RWPE1 (cell line): ENCODE measurements around the gene RASSF4.

ENCODE experiments used
- CTCF ChIA-PET: fragments of 350-600 bp; sonication (Branson Sonifier 250); formaldehyde crosslinking; extraction: SDS; loops from one replicate; lab custom pipeline; 2021; lab: Yijun Ruan, JAX
- POLR2A ChIA-PET: fragments of 400-600 bp; formaldehyde crosslinking; extraction: SDS; loops from one replicate; lab custom pipeline; 2020; ENCODE audit warnings: antibody characterized with exemption; ENCODE audit not compliant: low non-redundant PET; lab: Yijun Ruan, JAX
- DNase-seq: peaks from one replicate; pipeline ENCODE4 v3.0.0; 2012; ENCODE audit warnings: low spot score
- H3K27ac ChIP-seq: fragments of 450-650 bp; 2 replicates; pipeline ENCODE4 v1.5.1; 2017
- TF ChIP-seq, protein P1 (sequence below): fragments of 450-650 bp; conservative IDR thresholded peaks from 2 replicates; pipeline ENCODE4 v1.5.1; 2017; ENCODE audit warnings: low read depth, mild to moderate bottlenecking

Gene RASSF4

DNA sequence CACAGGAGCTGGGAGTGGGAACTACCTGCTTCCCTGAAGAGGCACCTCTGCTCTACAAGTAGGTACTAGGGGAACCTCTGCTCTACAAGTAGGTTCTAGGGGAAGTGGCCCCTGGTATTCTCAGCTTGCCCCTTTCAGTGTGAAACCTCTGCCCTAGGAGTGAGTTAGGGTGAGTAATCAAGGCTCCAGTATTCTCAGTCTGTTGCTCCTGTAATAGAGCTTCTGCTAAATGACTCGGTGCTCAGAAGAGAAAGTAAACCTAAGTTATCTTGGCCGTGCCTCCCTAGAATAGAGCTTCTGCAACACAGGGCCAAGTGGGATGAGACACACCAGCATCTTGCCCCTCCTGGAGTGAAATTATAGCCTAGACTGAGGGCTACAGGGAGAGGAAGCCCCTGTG is 13.4 kb upstream of the RASSF4 start:
- POLR2A ChIA-PET = no interaction called here

DNA sequence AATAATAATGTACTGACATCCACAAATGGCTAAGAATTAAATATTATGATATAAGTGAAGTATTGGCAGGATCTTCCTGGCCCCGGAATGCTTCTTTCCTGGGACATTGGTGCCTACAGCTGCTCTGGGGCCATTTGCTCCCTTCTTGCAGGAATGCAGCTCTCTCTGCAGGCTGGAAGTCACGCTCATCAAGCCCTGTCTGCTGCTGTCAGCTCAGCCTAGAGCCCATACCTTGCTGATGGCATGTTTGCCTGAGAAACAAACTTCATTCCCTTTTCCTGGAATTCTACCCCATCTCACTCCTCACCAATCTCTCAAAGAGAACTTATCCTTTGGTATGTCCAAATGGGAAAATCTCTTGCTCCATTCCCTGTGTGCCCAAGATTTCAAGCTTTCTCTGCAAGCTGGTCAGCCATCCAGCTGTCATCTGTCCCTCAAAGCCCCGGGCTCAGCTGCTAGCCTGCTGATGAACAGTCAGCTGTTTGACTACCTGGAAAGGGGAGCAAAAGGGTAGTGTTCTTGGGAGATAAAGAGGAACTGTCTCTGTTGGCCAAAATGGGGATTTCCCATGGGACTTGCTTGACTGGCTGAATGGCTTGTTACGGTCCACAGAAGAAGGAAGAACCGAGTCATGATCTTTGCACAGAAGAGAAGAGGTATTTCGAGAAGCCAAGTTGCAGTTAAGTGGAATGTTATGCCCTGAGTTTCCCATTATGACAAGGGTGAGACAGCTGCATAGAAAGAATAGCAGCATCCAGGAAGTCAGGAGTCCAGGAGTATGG is 12.0 kb upstream of the RASSF4 start:
- no peak for DNase-seq

More for the DNA sequence above, 13.4 kb upstream of the RASSF4 start:
- CTCF ChIA-PET = interaction anchor here (0.8 to 1.0 kb wide), 2 partner anchors 13 to 636 kb away, joined by 3 read pairs; no protein-coding TSS in a partner anchor
- H3K27ac ChIP-seq = no peak overlapping the region
- TF ChIP-seq, protein P1, sequence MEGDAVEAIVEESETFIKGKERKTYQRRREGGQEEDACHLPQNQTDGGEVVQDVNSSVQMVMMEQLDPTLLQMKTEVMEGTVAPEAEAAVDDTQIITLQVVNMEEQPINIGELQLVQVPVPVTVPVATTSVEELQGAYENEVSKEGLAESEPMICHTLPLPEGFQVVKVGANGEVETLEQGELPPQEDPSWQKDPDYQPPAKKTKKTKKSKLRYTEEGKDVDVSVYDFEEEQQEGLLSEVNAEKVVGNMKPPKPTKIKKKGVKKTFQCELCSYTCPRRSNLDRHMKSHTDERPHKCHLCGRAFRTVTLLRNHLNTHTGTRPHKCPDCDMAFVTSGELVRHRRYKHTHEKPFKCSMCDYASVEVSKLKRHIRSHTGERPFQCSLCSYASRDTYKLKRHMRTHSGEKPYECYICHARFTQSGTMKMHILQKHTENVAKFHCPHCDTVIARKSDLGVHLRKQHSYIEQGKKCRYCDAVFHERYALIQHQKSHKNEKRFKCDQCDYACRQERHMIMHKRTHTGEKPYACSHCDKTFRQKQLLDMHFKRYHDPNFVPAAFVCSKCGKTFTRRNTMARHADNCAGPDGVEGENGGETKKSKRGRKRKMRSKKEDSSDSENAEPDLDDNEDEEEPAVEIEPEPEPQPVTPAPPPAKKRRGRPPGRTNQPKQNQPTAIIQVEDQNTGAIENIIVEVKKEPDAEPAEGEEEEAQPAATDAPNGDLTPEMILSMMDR = no peak
- DNase-seq = no peak

DNA sequence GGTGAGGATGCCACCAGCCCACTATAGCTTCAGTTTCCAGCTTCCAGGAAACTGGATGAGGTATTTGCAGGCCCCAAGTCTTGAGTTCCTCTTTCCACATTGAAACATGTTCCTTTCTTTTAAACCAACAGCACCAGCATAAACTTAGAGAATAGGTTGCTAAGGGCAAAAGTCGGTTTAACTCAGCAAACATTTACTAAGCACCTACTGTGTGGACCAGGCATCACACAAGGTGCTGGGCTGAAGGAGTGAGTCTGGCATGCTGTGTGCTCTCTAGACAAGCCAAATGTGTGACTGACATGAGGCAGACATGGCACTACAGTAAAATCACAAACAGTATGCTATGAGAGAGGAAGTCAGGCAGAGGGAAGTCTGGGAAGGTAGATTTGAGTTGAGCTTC is 11.0 kb upstream of the RASSF4 start:
- no peak overlapping the region for H3K27ac ChIP-seq
- ChIA-PET POLR2A (no interaction called here), CTCF (interaction anchor here (0.5 to 0.6 kb wide), 3 partner anchors 7 to 1243 kb away, joined by 3 to 4 read pairs (median 3); no protein-coding TSS in a partner anchor)
- TF ChIP-seq, protein P1 = no peak
- DNase-seq = no peak

More for the DNA sequence above, 12.0 kb upstream of the RASSF4 start:
- ChIA-PET CTCF (no interaction called here), POLR2A (no interaction called here)
- no peak overlapping the region for H3K27ac ChIP-seq
- TF ChIP-seq, protein P1 = no peak

DNA sequence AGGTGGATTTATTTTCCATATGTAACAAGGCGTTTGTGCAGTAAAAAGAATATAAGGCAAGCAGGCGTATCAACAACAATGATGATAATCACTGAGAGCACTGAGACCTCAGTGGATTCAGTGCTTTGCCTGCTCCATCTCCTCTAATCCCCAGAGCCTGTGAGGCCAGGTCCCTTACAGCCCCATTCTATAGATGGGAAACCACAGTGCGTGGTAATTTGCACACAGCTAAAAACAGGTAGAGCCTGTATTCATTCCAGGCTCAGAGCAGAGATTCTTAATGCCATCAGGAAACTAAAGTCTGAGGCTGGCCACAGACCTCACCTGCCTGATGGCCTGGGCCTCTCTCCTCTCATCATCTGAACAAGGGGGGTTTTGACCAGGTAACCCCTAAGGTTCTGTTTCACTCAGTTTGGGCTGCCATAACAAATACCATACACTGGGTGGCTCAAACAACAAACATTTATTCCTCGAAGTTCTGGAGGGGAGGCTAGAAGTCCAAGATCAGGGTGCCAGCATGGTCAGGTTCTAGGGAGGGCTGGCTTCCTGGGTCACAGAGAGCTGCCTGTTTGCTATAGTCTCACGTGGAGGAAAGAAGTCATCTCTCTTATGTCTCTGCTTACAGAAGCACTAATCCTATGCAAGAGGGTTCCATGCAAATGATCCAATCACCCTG is 10.3 kb upstream of the RASSF4 start:
- POLR2A ChIA-PET = no interaction called here
- no peak overlapping the region for H3K27ac ChIP-seq

DNA sequence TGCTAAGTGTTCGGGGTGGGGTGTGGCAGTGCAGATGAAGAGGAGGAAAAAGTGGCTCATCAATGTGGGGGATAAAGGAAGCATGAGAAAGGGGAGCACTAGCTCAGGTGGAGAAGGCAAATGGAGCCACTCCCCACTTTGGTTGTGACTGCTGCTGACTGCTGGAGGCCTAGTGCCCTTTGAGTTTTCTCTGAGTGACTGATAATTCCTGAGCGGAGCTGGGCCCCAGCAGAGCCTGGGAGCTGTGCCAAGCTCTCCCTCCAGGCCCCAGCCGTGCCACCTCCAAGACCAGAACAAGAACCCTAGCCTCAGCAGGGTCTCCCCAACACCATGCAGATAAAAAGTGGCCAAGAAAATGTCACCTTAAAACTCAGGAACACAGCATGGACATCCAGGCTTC is 9.7 kb upstream of the RASSF4 start:
- DNase-seq = no peak
- POLR2A ChIA-PET = no interaction called here
- TF ChIP-seq, protein P1 = no peak
- no peak overlapping the region for H3K27ac ChIP-seq
- CTCF ChIA-PET = interaction anchor here (1.0 to 1.3 kb wide), 2 partner anchors 17 to 26 kb away, joined by 3 to 7 read pairs; no protein-coding TSS in a partner anchor

More for the DNA sequence above, 10.3 kb upstream of the RASSF4 start:
- TF ChIP-seq, protein P1 = no peak
- no peak for DNase-seq
- CTCF ChIA-PET = interaction anchor here (0.5 to 1.0 kb wide), 3 partner anchors 8 to 396 kb away, joined by 3 read pairs; no protein-coding TSS in a partner anchor

DNA sequence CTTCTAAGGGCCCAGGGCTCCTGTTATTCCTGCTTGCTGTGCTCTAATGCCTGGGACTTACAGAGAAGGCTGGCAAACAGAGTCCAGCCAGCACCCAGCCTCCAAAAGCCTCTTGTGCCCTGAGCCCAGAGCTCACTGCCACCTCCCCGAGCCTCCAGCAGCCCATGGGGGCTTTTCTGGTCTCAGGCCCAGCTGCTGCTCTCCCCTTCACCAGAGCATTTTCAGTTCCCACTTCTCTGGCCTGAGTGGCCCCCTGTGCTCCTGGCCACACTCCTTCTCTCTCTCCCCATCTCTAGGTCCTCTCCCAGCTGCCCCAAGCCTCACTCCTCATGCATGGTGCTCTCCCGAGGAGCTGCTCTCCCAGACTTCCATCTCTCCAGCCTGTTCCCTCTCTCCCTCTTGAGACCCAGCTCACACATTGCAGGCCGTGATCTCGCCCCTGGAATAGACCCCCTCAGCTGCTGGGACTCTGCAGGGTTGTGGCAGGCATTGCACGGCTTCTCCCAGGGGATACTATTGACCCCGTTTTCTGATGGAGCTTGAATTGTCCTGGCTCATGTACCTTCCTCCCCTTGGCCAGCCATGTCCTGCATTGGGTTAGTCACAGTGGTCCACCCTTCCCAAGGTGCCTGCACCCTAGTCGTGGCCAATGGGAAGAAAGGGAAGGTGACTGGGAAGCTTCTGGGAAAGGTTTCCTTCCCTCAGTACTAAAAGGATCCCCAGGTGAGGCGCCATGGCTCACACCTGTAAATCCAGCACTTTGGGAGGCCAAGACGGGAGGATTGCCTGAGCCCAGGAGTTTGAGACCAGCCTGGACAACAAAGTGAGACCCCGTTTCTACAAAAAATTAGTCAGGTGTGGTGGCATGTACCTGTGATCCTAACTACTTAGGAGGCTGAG is 9.0 kb upstream of the RASSF4 start:
- no peak for DNase-seq
- ChIA-PET POLR2A (no interaction called here), CTCF (interaction anchor here (1.3 kb wide), 1 partner anchor 18 kb away, joined by 7 read pairs; no protein-coding TSS in a partner anchor)
- TF ChIP-seq, protein P1 = no peak
- H3K27ac ChIP-seq = no peak overlapping the region
